Nephron progenitor cell (in vitro differentiated cells): Measurements from ENCODE around the gene NR2F6.
"Not testable (repeated sequence)": the region's sequence is repeated elsewhere in the genome, so short reads cannot be mapped to it uniquely, and the experiment has no call there.

ENCODE experiments used
- DNase-seq: peaks from one replicate; pipeline ENCODE4 v3.0.0; 2021
- H3K27ac Mint-ChIP-seq: 2 replicates; pipeline ENCODE4 v1.8.0; 2021; ENCODE audit warnings: mild to moderate bottlenecking, moderate library complexity, mixed read lengths
- H3K27me3 Mint-ChIP-seq: 2 replicates; pipeline ENCODE4 v1.8.0; 2021; ENCODE audit warnings: mild to moderate bottlenecking, low read depth, mixed read lengths; ENCODE audit not compliant: poor library complexity
- H3K36me3 Mint-ChIP-seq: 2 replicates; pipeline ENCODE4 v1.8.0; 2021; ENCODE audit warnings: low read depth, mixed read lengths
- H3K4me1 Mint-ChIP-seq: 2 replicates; pipeline ENCODE4 v1.8.0; 2021; ENCODE audit warnings: mixed read lengths
- H3K4me3 Mint-ChIP-seq: 2 replicates; pipeline ENCODE4 v1.8.0; 2021; ENCODE audit warnings: mild to moderate bottlenecking, moderate library complexity, mixed read lengths
- H3K9me3 Mint-ChIP-seq: 2 replicates; pipeline ENCODE4 v1.8.0; 2021; ENCODE audit warnings: mild to moderate bottlenecking, moderate library complexity, mixed read lengths
- TF ChIP-seq, protein P1 (sequence below): fragments of 200-600 bp; sonication (generic); IDR thresholded peaks from 2 replicates; pipeline ENCODE4 v1.5.0; 2021; ENCODE audit warnings: antibody characterized with exemption

The NR2F6 gene

GRCh38 chr19:17197666-17198065, 48.1 kb downstream of the NR2F6 start:
- Mint-ChIP-seq H3K36me3 (peaks cover 75% of the 10 kb centered on the region), H3K4me3 (no peak overlapping the region), H3K27ac (no peak overlapping the region), H3K9me3 (no peaks in the 10 kb centered on the region), H3K27me3 (no peaks in the 10 kb centered on the region), H3K4me1 (peaks cover 15% of the 10 kb centered on the region)
- no peak for DNase-seq
- TF ChIP-seq, protein P1, sequence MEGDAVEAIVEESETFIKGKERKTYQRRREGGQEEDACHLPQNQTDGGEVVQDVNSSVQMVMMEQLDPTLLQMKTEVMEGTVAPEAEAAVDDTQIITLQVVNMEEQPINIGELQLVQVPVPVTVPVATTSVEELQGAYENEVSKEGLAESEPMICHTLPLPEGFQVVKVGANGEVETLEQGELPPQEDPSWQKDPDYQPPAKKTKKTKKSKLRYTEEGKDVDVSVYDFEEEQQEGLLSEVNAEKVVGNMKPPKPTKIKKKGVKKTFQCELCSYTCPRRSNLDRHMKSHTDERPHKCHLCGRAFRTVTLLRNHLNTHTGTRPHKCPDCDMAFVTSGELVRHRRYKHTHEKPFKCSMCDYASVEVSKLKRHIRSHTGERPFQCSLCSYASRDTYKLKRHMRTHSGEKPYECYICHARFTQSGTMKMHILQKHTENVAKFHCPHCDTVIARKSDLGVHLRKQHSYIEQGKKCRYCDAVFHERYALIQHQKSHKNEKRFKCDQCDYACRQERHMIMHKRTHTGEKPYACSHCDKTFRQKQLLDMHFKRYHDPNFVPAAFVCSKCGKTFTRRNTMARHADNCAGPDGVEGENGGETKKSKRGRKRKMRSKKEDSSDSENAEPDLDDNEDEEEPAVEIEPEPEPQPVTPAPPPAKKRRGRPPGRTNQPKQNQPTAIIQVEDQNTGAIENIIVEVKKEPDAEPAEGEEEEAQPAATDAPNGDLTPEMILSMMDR = no peak

GRCh38 chr19:17196610-17197009, 49.1 kb downstream of the NR2F6 start:
- no peaks in the 10 kb centered on the region for H3K9me3 Mint-ChIP-seq
- H3K27ac Mint-ChIP-seq = peak overlapping the region; percentile 2
- no peak for DNase-seq
- peaks cover 15% of the 10 kb centered on the region for H3K4me1 Mint-ChIP-seq
- H3K36me3 Mint-ChIP-seq = peaks cover 65% of the 10 kb centered on the region
- TF ChIP-seq, protein P1 = no peak
- no peak overlapping the region for H3K4me3 Mint-ChIP-seq
- H3K27me3 Mint-ChIP-seq = no peaks in the 10 kb centered on the region

GRCh38 chr19:17195106-17195505, 50.6 kb downstream of the NR2F6 start:
- H3K4me3 Mint-ChIP-seq = no peak overlapping the region
- H3K36me3 Mint-ChIP-seq = peaks cover 61% of the 10 kb centered on the region
- TF ChIP-seq, protein P1 = no peak
- no peak overlapping the region for H3K27ac Mint-ChIP-seq
- no peaks in the 10 kb centered on the region for H3K27me3 Mint-ChIP-seq
- H3K4me1 Mint-ChIP-seq = peaks cover 15% of the 10 kb centered on the region
- H3K9me3 Mint-ChIP-seq = no peaks in the 10 kb centered on the region
- DNase-seq = no peak

GRCh38 chr19:17194608-17195007, 51.1 kb downstream of the NR2F6 start:
- DNase-seq = no peak
- peaks cover 57% of the 10 kb centered on the region for H3K36me3 Mint-ChIP-seq
- H3K27me3 Mint-ChIP-seq = no peaks in the 10 kb centered on the region
- no peak overlapping the region for H3K27ac Mint-ChIP-seq
- no peaks in the 10 kb centered on the region for H3K9me3 Mint-ChIP-seq
- TF ChIP-seq, protein P1 = no peak
- no peak overlapping the region for H3K4me3 Mint-ChIP-seq
- H3K4me1 Mint-ChIP-seq = peaks cover 15% of the 10 kb centered on the region

GRCh38 chr19:17192751-17193150, 53.0 kb downstream of the NR2F6 start:
- Mint-ChIP-seq H3K9me3 (no peaks in the 10 kb centered on the region), H3K27me3 (no peaks in the 10 kb centered on the region), H3K4me1 (peaks cover 13% of the 10 kb centered on the region), H3K4me3 (no peak overlapping the region), H3K36me3 (peaks cover 44% of the 10 kb centered on the region), H3K27ac (no peak overlapping the region)
- DNase-seq = no peak
- TF ChIP-seq, protein P1 = no peak

DNA sequence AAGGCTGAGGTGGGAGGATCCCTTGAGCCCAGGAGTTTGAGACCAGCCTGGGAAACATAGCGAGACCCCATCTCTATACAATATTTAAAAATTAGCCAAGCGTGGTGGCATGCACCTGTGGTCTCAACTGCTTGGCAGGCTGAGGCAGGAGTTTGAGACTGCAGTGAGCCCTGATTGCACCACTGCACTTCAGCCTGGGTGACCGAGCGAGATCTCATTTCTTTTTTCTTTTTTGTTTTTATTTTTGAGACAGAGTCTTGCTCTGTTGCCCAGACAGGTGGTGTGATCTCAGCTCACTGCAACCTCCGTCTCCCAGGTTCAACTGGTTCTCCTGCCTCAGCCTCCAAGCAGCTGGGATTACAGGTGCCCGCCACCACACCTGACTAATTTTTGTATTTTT, 54.0 kb downstream of the NR2F6 start:
- H3K36me3 Mint-ChIP-seq = peaks cover 34% of the 10 kb centered on the region
- not testable (repeated sequence) for DNase-seq, H3K27me3 Mint-ChIP-seq, H3K4me3 Mint-ChIP-seq, H3K9me3 Mint-ChIP-seq, H3K4me1 Mint-ChIP-seq, H3K27ac Mint-ChIP-seq
